ENCODE data around the gene NRP1.

- TF ChIP-seq EZH2 (IDR thresholded peaks at IDR 0.05; ENCODE audit: borderline replicate concordance, low read depth, low read length, poor library complexity, severe bottlenecking), result no peak
- TF ChIP-seq, protein P1, sequence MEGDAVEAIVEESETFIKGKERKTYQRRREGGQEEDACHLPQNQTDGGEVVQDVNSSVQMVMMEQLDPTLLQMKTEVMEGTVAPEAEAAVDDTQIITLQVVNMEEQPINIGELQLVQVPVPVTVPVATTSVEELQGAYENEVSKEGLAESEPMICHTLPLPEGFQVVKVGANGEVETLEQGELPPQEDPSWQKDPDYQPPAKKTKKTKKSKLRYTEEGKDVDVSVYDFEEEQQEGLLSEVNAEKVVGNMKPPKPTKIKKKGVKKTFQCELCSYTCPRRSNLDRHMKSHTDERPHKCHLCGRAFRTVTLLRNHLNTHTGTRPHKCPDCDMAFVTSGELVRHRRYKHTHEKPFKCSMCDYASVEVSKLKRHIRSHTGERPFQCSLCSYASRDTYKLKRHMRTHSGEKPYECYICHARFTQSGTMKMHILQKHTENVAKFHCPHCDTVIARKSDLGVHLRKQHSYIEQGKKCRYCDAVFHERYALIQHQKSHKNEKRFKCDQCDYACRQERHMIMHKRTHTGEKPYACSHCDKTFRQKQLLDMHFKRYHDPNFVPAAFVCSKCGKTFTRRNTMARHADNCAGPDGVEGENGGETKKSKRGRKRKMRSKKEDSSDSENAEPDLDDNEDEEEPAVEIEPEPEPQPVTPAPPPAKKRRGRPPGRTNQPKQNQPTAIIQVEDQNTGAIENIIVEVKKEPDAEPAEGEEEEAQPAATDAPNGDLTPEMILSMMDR (conservative IDR thresholded peaks at IDR 0.05; ENCODE audit: low read depth, low read length), result no peak
Observed at GRCh38 chr10:33355274-33355673, 20.8 kb upstream of the NRP1 start.
